ENCODE results near the gene APOD. TPM values are rescaled to one million over a fixed set of nuclear protein-coding genes. Genes with fewer than 3 reads are reported as not detected.
A peak's percentile ranks its signal among the peaks of the same experiment; 100 is the strongest.

The APOD gene
- total RNA-seq, 1 donor from 2014 or later = 549 TPM

GRCh38 chr3:195566797-195567196, 16.9 kb downstream of the APOD start:
- H3K9me3 ChIP-seq = no peaks in the 10 kb centered on the region
- no peaks in the 10 kb centered on the region for H3K36me3 ChIP-seq
- no peak for DNase-seq (ENCODE audit: extremely low spot score in 2 of 2)
- H3K27me3 ChIP-seq = no peaks in the 10 kb centered on the region
- H3K4me1 ChIP-seq = no peaks in the 10 kb centered on the region
- H3K27ac ChIP-seq = no peak overlapping the region
- TF ChIP-seq POLR2AphosphoS5 (IDR thresholded peaks at IDR 0.05; ENCODE audit: insufficient read depth in 1 of 2, low read depth in 1 of 2) (no peak), CTCF (IDR thresholded peaks at IDR 0.05) (no peak), POLR2A (IDR thresholded peaks at IDR 0.05) (no peak)
- intact Hi-C loops (cut with DNase I) = no loop called here
- H3K4me3 ChIP-seq = no peak overlapping the region

DNA sequence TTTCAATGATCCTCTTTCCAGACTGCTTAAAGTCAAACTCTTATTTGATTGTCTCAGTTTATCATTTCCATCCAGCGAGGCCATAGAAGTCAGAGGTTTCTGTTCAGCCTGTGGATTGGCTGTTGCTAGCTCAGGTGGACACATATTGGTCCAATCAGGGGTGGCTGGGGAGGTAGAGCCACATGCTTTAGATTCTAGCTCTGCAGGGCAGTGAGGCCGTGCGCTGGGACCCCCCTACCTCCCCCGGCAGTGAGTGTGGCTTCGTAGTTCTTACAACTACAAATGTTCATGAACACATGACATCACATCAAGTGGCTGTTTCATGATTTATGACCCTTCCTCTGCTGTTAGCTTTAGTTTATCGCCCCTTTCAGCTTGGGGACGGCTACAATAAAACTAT, 18.0 kb downstream of the APOD start:
- Histone ChIP-seq H3K27ac (no peak overlapping the region), H3K9me3 (no peaks in the 10 kb centered on the region), H3K4me1 (no peaks in the 10 kb centered on the region), H3K36me3 (no peaks in the 10 kb centered on the region), H3K27me3 (no peaks in the 10 kb centered on the region), H3K4me3 (no peak overlapping the region)
- intact Hi-C loops (cut with DNase I) = no loop called here
- DNase-seq (ENCODE audit: extremely low spot score in 2 of 2) = no peak
- no peak for TF ChIP-seq POLR2A (IDR thresholded peaks at IDR 0.05)
- TF ChIP-seq CTCF (IDR thresholded peaks at IDR 0.05) = no peak
- TF ChIP-seq POLR2AphosphoS5 (IDR thresholded peaks at IDR 0.05; ENCODE audit: insufficient read depth in 1 of 2, low read depth in 1 of 2) = no peak

GRCh38 chr3:195563317-195563716, 20.4 kb downstream of the APOD start:
- DNase-seq (ENCODE audit: extremely low spot score in 2 of 2) = no peak
- Histone ChIP-seq H3K4me1 (no peaks in the 10 kb centered on the region), H3K27me3 (no peaks in the 10 kb centered on the region), H3K27ac (no peak overlapping the region), H3K36me3 (no peaks in the 10 kb centered on the region), H3K9me3 (no peaks in the 10 kb centered on the region), H3K4me3 (no peak overlapping the region)
- TF ChIP-seq POLR2AphosphoS5 (IDR thresholded peaks at IDR 0.05; ENCODE audit: insufficient read depth in 1 of 2, low read depth in 1 of 2) (no peak), POLR2A (IDR thresholded peaks at IDR 0.05) (no peak), CTCF (IDR thresholded peaks at IDR 0.05) (no peak)
- intact Hi-C loops (cut with DNase I) = no loop called here

GRCh38 chr3:195559723-195560409, 23.9 kb downstream of the APOD start:
- TF ChIP-seq CTCF (IDR thresholded peaks at IDR 0.05) = no peak
- TF ChIP-seq POLR2A (IDR thresholded peaks at IDR 0.05) = no peak
- TF ChIP-seq POLR2AphosphoS5 (IDR thresholded peaks at IDR 0.05; ENCODE audit: insufficient read depth in 1 of 2, low read depth in 1 of 2) = no peak
- DNase-seq (ENCODE audit: extremely low spot score in 2 of 2) = no peak

DNA sequence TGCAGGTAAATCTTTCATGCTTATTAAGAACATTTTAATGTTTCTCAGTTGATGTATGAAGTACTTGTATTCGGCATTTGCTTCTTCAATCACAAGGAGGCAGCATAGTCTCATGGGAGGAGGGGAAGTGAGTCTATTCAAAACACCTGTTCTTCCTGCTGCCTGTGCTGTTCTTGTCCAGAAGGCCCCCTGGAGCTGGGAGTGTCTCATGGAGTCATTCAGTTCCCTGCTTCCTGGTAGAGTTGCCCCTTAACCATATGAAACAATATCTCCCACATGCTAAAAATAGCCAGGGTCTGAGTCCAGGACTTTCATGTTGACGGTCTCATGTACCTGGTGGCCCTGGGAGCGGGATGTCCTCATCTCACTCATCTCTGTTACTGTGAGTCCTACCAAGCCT, 25.1 kb downstream of the APOD start:
- intact Hi-C loops (cut with DNase I) = no loop called here
- Histone ChIP-seq H3K4me3 (no peak overlapping the region), H3K27ac (no peak overlapping the region), H3K9me3 (no peaks in the 10 kb centered on the region), H3K36me3 (no peaks in the 10 kb centered on the region), H3K4me1 (no peaks in the 10 kb centered on the region), H3K27me3 (no peaks in the 10 kb centered on the region)
- TF ChIP-seq POLR2AphosphoS5 (IDR thresholded peaks at IDR 0.05; ENCODE audit: insufficient read depth in 1 of 2, low read depth in 1 of 2) = no peak
- TF ChIP-seq CTCF (IDR thresholded peaks at IDR 0.05) = peak in 1 of 3 experiments; percentile 14
- no peak for DNase-seq (ENCODE audit: extremely low spot score in 2 of 2)

More at GRCh38 chr3:195559723-195560409, 23.9 kb downstream of the APOD start:
- no peaks in the 10 kb centered on the region for H3K36me3 ChIP-seq
- intact Hi-C loops (cut with DNase I) = no loop called here
- H3K9me3 ChIP-seq = no peaks in the 10 kb centered on the region
- H3K27me3 ChIP-seq = no peaks in the 10 kb centered on the region
- no peak overlapping the region for H3K27ac ChIP-seq
- no peaks in the 10 kb centered on the region for H3K4me1 ChIP-seq
- H3K4me3 ChIP-seq = no peak overlapping the region

All from vagina (tissue), 2 donors.